Lower leg skin (tissue), 3 donors: ENCODE measurements around the gene ANKRD9.

Experiments used
- CTCF ChIP-seq, 3 donors: fragments of 450-650 bp; IDR thresholded peaks; one replicate each; pipeline ENCODE4 v1.5.1; 2016; ENCODE audit warnings: antibody characterized with exemption in 3 of 3, mild to moderate bottlenecking in 3 of 3, moderate library complexity in 2 of 3
- POLR2A ChIP-seq, 2 donors: fragments of 450-650 bp; IDR thresholded peaks; one replicate each; pipeline ENCODE4 v1.6.1; 2016 to 2017; ENCODE audit warnings: antibody characterized with exemption in 2 of 2, mild to moderate bottlenecking in 1 of 2, moderate library complexity in 1 of 2

DNA sequence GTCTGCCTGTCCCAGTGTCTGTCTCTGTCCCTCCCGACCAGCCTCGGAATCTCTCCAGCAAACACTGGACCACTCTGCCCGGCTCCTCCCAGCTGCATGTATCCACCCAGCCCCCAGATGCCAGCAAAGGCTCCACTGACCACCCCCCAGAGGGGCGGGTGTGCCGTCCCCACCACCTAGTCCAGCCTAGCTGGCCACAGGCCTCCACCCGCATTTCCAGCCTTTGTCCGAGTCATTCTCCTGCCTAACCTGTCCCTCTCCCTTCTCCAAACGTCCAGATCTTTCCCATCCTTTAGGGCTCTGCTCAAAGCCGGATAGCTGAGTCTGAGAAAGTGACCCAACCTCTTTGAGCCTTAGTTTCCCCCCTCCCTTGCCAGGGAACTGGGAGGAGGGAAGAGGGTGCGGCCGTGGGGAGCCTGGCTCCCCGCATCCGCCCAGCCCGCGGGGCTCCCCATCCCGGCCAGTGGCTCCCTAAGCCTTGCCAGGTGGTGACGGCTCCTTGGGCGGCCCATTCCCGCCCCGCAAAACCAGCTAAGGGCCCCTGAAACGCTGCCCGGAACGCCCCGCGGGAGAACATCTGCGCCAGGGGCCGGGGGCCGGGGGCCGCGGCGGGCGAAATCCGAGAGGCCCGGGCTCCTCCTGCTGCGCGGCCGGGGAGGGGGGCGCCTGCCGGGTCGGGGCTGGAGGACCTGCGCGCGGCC, 34.6 kb upstream of the ANKRD9 start:
- no peak for TF ChIP-seq CTCF (IDR thresholded peaks at IDR 0.05)
- no peak for TF ChIP-seq POLR2A (IDR thresholded peaks at IDR 0.05)
